ENCODE measurements around the gene MYMX.

The MYMX gene

DNA sequence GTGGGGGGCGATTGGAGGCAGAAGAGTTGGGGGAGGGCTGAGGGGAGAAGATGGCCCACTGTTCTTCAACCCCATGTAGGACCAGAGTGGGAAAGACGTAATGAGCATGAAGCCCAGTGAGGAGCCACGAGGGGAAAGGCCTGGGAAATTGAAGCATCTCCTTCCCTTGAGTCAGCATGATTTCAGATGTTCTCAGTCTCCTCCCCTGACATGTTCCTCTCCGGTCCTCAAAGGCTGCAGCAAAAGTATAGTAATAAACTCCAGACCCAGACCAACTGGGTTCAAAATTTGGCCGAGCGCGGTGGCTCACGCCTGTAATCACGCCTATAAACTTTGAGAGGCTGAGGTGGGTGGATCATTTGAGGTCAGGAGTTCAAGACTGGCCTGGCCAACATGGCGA, 50.5 kb downstream of the MYMX start:
- Histone ChIP-seq H3K9me3 (ENCODE audit: insufficient read depth, low read length) (no peaks in the 10 kb centered on the region), H2AFZ (ENCODE audit: low read depth, low read length) (no peak overlapping the region), H3K4me1 (ENCODE audit: low read length) (peaks cover 55% of the 10 kb centered on the region)

More for the DNA sequence above, 50.5 kb downstream of the MYMX start:
- Histone ChIP-seq H3K36me3 (replicated peaks; ENCODE audit: low read depth, low read length) (peaks cover 27% of the 10 kb centered on the region), H3K4me3 (ENCODE audit: low read length) (no peak overlapping the region), H3K27me3 (ENCODE audit: low read depth, low read length) (peaks cover 7% of the 10 kb centered on the region), H3K27ac (ENCODE audit: low read length) (peak overlapping the region; percentile 94; the same call in 1 of the 2 replicates), H3K9ac (ENCODE audit: low read length) (peak overlapping the region; percentile 16; the same call in 1 of the 2 replicates), H3K4me2 (ENCODE audit: low read length) (peak overlapping the region; percentile 96), H4K20me1 (ENCODE audit: insufficient read depth, low read length) (peaks cover 2% of the 10 kb centered on the region; the same call in 1 of the 2 replicates), H3K79me2 (ENCODE audit: low read length) (peaks cover 31% of the 10 kb centered on the region)
- TF ChIP-seq EZH2phosphoT487 (IDR thresholded peaks at IDR 0.05; ENCODE audit: low read depth): no peak
- TF ChIP-seq, protein P1, sequence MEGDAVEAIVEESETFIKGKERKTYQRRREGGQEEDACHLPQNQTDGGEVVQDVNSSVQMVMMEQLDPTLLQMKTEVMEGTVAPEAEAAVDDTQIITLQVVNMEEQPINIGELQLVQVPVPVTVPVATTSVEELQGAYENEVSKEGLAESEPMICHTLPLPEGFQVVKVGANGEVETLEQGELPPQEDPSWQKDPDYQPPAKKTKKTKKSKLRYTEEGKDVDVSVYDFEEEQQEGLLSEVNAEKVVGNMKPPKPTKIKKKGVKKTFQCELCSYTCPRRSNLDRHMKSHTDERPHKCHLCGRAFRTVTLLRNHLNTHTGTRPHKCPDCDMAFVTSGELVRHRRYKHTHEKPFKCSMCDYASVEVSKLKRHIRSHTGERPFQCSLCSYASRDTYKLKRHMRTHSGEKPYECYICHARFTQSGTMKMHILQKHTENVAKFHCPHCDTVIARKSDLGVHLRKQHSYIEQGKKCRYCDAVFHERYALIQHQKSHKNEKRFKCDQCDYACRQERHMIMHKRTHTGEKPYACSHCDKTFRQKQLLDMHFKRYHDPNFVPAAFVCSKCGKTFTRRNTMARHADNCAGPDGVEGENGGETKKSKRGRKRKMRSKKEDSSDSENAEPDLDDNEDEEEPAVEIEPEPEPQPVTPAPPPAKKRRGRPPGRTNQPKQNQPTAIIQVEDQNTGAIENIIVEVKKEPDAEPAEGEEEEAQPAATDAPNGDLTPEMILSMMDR (IDR thresholded peaks at IDR 0.05; ENCODE audit: low read depth, low read length): no peak
